ENCODE data around the gene PFN1.
A peak's percentile ranks its signal among the peaks of the same experiment; 100 is the strongest.

Gene PFN1

DNA sequence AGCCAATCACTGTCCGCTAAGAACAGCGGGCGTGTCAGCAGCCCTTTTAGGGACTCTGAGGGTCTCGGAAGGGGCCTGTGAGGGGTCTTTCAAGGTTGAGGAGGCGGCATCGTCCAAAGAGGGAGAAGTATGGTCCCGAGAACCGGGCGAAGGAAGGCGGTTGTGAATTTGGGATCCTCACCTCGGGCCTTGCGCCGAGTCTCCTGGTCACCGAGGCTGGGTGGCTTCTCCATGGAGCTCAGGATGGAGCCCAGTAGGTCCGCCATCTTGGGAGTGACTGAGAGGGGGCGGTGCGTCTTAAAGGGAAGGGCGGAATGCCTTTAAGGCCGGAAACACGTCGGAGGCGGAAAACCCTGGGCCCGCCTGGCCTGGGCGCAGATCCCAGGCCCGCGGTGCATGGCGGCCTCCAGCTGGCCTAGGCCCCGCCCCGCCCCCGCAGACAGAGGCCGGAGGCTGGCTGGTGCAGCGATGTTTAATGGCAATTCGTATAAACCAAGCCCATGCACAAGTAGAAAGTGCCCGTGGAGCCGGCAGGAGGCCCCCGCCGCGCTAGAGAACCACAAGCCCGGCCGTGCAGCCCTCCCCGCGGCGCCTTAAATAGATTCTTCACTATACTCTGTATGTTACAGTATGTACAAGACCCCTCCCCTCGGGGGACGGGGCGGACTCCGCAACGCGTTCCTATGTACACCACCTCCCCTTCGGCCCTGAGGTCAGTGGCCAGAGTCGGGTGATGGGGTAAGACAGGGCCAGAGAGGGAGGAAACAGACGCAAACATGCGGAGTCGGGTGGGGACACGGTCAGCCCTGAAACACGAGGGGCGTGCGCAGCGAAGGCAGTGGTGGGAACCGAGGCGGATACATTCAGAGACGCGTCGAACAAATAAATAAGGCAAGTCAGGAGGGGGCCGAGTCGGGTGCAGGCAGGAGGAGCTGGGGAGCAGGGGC, 19.5 kb upstream of the PFN1 start, which contains the start of gene SPAG7:
Gene SPAG7 (minus strand): TSS at position 279 of the 947 bp plus-strand sequence. CDS start 13 bp downstream, at position 266.
- peak; percentile 89 for DNase-seq

DNA sequence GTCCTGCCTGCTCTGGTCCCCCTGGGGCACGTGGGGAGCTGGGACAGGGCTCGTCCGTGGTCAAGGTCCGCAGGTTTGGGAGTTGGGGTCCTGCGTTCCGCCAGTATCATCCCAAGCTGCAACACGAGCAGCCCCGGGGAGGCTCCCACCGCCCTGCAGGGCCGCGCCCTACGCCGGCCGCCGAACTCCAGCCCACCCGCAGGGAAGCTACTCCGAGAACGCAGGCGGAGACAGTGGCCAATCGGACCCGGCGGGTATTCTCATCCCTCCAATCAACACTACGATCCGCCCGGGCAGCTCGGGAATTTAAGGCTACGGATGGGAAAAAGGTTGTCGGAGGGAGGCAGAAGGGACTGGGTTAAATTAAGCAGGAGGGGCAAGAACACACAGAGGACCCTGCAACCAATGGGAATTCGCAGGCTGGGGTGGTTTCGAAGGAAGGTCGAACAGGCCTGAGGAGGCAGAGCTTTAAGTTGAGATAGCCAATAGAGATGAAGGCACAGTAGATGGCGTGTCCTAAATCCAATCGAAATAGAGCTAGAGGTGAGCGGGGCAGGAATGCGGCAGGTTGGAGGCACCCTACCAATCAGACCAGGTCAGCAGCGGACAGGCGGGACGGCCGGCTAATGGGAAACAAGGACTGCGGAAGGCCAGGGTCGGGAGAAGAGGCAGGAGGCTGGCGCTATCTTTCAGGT, 18.7 kb upstream of the PFN1 start:
- DNase-seq = peak; percentile 87

DNA sequence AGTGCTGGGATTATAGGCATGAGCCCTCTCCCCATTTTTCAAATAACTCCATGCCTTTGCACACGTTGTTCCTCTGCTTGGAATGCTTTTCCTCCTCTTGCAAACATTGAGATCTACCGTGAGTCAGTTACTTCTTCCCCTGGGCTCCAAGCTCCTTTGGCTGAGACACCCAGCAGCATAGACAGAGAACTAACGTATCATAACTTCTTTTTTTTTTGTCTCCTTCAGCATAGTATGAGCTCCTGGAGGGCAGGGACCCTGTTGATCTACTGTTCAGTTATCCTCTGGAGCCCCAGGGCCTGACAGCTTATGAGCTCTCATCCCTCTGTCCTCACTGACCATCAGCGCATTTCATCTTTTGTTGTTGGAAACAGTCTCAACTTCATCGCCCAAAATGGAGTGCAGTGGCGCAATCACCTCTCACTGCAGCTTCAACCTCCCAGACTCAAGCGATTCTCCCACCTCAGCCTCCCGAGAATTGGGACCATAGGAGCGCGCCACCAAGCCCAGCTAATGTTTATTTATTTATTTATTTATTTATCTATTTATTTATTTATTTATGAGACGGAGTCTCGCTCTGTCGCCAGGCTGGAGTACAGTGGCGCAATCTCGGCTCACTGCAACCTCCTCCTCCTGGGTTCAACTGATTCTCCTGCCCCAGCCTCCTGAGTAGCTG, 17.1 kb upstream of the PFN1 start:
- no peak for DNase-seq

DNA sequence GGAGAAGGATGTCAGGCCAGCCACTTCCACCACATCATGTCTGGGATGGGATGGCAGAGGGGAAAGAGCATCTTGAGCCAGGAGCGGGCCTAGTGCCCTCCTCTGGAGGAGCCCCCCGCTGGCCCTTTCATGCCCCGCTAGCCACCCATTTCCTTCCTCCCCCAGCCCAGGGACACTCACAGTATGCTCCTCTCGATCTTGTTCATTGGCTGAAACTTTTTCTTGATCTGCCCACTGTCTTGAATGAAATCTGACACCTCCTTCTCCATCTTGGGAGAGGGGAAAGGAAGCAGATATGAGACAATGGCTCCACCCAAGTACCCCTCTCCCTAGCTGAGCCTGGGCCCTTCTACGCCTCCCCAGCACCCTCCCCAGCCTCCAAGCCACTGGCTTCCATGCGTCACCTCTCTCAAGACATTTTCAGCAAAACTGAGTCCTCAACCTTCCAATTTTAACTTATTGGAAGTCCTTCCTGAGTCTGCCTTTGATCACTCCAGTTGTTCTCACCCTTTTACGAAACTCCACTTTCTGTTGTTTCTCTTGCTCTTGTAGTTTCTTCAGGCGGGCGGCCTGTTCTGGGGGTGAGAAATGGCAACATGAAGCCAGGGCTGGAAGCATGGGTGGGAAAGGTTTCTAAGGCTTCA, 12.1 kb upstream of the PFN1 start:
- DNase-seq = no peak

DNA sequence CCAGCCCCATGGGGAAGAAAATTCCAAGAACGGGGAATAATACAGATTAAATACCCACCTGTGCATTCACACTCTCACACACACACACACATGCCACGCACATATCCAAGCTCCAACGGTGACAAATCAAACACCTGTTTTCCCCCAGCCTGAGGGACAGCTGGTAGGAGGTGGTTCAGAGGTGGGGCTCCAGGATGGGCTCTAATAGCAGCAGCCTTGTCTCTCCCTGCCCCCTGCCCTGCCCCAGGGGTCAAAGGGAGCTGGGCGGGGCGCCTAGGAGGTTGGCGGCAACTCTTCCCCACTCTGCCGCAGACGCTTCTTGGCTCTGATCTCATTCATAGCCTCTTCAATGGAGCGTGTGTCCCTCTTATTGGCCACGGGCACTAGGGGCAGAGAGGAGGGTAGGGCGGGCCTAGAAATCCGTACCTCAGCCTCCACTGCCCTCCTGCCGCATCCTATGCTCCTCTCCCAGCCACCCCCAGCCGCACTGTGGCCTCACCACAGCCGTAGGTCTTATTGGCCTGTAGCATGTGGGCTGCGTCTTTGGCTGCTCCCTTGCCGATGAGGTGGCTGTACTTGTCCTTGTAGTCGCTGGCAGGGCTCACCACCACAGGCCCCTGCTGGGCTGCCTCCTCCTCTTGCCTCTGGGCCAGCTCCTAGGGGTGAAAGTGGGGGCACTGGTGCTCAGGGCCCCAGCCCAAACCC, 11.1 kb upstream of the PFN1 start:
- DNase-seq = no peak

DNA sequence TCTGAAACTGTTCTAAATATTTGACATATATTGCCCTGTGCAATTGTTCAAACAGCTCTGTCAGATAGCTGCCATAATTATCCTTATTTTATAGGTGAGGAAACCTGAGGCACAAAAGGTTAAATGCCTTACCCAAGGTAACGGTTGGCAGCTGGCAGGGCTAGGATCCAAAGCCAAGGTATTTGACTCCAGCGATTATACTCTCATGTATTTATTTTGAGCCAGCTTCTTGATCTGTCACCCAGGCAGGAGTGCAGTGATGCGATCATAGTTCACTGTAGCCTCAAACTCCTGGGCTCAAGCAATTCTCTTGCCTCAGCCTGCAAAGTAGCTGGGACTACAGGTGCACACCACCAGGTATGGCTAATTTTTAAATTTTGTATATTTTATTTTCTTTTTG, 9.8 kb upstream of the PFN1 start:
- no peak for DNase-seq

DNA sequence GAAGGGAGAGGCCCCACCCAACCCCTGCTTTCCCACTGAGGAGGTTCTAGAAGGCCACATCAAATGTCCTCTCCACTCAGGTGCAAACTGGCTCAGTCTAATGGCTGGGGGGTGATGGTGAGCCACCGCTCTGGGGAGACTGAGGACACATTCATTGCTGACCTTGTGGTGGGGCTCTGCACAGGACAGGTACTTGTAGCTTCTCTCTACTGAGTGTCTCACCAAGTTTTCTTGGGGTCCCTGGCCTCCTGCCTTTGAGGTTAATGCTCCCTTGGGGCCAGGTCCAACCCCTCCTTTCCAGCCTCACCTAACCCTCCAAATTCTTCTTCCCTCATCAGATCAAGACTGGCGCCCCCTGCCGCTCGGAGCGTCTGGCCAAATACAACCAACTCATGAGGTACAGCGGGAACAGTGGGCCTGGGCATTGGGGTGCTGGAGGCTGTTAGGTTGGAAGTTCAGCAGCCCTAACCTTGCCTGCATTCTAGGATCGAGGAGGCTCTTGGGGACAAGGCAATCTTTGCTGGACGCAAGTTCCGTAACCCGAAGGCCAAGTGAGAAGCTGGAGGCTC, 8.2 kb upstream of the PFN1 start:
- DNase-seq = peak; percentile 52

DNA sequence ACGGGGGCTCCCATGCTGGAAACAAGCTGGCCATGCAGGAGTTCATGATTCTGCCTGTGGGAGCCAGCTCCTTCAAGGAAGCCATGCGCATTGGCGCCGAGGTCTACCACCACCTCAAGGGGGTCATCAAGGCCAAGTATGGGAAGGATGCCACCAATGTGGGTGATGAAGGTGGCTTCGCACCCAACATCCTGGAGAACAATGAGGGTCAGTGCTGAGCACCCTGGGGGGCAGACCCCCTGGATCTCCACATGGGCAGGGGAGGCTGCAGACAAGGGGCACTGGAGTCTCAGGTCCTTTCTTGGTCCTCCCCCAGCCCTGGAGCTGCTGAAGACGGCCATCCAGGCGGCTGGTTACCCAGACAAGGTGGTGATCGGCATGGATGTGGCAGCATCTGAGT, 6.8 kb upstream of the PFN1 start:
- no peak for DNase-seq

DNA sequence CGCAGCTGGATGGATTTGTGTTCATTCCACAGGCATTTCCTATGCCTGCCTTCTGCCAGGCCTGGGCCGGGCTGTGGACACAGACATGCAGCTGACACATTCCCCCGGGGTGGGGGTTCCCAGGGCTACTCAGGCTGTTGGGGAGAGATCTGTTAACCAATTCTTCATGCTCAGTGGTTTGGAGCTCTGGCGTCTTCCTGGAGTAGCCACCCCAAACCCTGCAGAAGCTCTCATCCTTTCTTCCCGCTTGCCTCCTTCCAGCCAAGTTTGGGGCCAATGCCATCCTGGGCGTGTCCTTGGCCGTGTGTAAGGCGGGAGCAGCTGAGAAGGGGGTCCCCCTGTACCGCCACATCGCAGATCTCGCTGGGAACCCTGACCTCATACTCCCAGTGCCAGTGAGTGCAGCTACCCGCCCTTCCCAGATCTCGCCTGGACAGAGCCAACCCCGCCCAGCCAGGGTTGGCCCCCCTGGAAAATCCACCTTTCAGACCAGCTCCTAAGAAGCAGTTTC, 5.2 kb upstream of the PFN1 start:
- DNase-seq = no peak

DNA sequence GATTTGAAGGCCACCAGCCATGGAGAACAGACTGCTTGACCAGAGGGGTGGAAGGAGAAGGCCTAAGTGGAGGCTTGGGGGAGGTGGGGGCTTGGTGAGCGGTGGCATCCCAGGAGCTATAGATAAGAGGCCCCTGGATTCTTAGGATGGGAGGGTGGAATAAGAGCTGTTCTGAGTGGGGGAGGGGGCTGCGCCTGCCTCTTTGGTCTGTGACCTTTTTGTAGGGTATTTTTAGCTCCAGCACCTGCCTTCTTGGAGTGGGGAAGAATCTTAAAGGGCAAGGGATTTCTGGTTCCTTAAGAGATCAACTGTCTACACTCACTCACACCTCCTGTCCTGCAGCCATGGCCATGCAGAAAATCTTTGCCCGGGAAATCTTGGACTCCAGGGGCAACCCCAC, 3.2 kb upstream of the PFN1 start:
- DNase-seq = no peak

DNA sequence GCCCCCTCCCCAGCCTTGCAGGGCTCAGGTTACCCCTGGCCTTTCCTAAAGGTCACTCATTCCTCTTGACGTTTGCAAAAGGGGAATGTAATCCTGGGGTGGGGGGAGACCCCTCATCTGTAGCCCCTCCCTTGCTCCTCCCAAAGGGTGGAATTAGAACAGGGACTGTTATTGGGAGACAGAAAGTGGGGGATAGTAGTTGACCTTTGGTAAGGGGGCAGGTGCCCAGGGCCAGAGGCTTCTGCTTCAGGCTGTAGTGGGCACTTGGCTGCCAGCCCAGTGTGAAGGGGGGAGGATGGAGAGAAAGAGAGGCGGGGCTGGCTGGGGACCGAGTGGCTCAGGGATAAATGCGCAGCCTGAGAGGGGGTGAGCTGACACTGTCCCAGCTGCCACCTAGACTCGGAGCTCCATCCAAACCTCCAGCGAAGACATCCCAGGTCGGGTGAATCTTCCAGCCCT, 2.4 kb upstream of the PFN1 start, which contains the start of gene ENO3:
Gene ENO3 (plus strand): TSS at position 374 of the 459 bp plus-strand sequence. CDS start 711 bp downstream, outside the sequence.
- DNase-seq = no peak

DNA sequence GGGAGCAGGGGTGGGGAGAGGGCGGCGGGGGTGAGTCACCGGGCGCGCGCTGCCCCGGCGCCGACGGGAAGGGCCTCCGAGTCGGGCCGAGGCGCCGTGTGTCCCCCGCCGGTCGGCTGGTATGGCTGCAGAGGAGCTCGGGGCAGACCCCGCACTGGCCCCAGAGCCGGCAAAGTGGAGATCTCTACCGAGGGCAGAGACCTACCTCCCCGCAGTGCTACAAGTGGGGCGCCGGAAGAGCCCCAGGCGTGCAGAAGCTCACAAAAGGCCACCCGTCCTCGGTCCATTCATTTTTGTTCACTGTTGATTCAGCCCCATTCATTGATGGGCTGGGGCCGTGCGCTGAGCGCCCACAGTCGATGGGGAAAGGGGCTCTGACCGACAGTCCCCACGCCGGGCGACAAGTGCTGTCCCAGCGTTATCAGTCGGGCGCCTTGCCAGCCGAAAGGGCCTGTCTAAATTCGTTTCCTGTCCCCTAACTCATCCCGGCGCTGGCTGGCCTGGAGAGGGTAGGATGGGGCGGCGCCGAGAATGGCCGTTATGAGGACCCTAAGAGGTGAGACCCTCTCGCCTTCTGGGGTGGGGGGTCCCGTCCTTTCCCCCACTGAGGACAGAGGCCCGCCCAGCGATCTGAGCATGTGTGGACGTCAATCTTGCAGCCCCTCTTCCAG, 1.9 kb upstream of the PFN1 start:
- no peak for DNase-seq

DNA sequence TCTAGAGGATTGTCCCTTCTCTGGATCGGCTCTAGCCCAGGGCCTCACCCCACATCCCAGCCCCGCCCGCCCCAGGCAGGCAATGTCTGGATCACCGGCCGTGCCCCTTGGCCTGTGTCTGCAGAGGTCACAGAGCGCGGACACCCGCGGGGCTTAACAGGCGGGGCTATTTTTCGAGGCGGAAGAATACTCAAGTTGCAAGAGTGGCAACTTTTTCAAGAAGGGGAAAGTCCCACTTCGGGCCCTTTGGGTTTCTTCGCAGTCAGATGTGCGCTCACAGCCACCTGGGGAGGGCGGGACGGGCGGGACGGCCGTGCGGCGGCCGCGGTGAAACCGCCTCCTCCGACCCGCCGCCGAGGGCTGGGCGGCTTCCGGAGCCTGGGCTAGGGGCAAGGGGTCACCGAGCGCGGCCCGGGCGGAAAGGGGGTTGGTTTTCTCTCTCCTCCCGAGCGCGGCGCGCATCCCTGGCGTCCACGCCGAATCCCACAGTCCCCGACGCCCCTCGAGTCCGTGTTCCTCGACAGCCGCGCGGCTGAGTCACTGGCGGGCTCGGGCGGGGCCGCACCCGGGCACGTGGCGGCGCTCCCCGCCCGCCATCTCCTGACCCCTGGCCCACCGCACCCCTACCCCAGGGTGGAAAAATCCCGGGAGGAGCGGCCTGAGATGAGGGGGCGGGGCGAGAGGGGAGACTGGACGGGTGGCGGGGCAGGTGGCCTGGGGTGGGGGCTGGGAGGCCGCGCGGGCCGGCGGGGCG, 1.2 kb upstream of the PFN1 start:
- peak; percentile 71 for DNase-seq

DNA sequence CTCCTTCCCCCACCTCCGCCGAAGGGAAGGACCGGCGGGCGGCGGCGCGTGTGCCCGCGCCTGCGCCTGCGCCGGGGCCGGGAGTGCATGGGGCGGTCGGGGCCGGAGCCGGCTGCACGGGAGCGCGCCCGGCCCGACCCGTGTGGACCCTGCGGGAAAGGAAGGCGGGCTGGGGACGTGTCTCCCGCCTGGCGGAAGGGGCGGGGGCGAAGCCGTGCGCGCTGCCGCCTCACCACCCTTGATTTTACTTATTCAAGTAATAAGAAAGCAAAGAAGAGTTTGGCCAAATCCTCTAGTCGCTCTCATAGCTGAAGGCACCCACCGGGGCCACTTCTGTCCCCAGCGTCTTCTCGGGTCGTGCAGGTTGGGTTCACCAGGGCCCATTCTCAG, 596 bp upstream of the PFN1 start:
- DNase-seq = peak; percentile 72

DNA sequence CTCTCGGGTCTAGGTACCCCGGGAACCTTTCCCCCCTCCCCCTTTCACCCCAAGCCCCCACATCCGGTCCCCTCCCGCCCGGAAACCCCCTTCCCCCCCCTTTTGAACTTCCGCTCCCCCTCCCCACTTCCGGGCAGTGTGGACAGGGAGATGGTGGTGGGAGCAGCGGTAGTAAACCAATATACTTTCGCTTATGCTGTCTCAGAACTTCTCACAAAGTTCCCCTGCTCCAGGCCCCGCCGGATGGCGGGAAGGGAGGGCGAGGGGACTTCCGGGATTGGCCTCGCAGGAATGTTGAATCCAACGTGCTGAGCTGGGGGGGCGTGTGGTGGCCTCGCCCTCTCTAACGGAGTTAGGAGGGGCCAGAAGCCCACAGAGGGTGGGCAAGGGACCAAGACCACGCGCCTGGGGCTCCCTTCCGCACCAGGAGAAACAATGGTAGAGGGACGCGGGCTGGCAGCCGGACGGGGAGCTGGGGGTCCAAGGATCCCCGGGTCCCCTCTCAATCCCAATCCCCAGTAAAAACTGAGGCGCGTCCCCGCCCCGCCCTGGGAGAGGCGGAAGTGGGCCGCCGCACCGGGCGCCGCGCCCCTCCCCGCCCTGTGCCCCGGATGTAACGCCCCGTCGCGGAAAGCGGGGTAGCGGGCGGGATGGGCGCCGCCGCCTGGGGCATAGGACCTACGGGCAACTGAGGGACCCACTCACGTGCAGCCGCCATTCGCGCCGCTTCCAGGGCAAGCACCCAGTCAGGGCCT, 742 bp downstream of the PFN1 start:
- peak; percentile 69 for DNase-seq

DNA sequence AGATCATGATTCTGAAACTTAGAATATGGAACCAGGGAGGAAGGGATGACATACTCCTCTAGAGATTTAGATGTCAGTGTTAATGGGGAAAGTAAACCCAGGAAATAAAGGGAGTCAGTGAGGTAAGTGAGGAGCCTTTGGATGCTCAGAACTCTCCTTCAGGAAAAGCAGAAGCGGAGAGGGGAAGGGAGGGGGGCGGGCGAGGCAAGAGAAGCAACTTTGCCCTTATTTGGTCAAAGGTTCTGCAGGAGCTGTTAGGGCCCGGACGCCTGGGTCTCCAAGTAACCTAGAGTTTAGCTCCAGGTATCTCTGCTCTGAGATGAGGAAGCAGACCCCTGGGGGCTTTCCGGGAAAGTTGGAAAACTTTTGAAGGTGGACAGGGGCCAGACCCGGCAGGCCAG, 1.3 kb downstream of the PFN1 start:
- no peak for DNase-seq

DNA sequence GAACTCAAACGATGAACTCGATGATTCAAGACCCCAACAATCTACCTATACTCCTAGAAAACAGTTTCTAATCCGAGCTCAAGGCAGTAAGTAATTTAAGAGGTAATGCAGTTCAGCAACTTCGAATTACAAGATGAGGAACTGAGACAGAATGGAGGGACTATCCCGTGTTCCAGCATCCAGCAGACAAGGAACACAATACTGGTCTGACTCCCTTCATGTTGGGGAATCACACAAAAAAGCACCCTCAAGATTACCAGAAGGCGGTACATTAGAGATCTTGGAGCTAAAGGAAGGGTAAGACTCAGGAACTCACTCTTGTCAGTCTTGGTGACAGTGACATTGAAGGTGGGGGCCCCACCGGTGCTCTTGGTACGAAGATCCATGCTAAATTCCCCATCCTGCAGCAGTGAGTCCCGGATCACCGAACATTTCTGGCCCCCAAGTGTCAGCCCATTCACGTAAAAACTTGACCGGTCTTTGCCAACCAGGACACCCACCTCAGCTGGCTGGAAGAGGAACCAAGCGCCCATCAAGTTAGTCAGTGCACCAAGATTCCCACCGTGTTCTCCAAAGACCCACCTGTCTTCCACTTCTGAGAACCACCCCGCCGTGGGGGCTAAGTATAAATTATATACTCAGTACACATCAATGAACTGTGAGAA, 1.9 kb downstream of the PFN1 start:
- no peak for DNase-seq

DNA sequence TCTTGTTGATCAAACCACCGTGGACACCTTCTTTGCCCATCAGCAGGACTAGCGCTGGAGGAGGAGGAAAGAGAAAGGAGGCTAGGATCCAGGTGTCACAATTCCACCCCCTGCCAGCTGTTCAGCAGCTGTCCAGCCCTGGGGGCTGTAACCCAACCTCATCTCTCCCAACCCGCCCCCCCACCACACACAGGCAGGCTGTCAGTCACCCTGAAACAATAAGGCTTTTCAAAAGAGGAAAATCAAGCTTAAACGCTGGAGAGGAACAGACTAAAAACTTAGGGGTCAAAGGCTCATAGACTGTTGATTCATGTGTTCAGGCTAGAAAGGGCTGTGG, 2.4 kb downstream of the PFN1 start:
- no peak for DNase-seq
